ENCODE data around the gene TLX3. TPM values are rescaled to one million over a fixed set of nuclear protein-coding genes. Genes with fewer than 3 reads are reported as not detected.
"Not testable (repeated sequence)": the region's sequence is repeated elsewhere in the genome, so short reads cannot be mapped to it uniquely, and the experiment has no call there.

The TLX3 gene
- total RNA-seq, 1 donor from 2014 or later = 161 TPM

DNA sequence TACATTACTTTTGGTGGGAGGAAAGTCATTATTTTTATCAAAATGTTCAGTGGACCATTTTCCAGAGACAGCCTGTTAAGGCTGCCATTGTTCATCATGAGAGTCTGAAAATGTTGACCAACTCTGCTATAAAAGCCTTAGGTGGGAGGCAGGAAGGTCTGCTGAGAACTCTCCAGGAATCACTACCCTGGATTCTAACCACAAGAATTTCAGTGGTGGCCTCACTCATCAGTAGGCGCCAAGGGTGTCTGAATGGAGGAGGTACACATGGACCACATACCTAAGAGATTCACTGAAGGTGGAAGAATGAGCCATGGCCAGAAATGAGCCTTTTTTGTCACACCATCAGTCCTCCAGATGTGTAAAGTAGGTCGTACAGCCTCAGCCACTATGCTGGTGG is 21.0 kb upstream of the TLX3 start:
- H3K4me1 Mint-ChIP-seq (ENCODE audit: low read depth, unreplicated experiment) = peaks cover 2% of the 10 kb centered on the region
- DNase-seq = no peak
- TF ChIP-seq, protein P1, sequence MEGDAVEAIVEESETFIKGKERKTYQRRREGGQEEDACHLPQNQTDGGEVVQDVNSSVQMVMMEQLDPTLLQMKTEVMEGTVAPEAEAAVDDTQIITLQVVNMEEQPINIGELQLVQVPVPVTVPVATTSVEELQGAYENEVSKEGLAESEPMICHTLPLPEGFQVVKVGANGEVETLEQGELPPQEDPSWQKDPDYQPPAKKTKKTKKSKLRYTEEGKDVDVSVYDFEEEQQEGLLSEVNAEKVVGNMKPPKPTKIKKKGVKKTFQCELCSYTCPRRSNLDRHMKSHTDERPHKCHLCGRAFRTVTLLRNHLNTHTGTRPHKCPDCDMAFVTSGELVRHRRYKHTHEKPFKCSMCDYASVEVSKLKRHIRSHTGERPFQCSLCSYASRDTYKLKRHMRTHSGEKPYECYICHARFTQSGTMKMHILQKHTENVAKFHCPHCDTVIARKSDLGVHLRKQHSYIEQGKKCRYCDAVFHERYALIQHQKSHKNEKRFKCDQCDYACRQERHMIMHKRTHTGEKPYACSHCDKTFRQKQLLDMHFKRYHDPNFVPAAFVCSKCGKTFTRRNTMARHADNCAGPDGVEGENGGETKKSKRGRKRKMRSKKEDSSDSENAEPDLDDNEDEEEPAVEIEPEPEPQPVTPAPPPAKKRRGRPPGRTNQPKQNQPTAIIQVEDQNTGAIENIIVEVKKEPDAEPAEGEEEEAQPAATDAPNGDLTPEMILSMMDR (IDR thresholded peaks at IDR 0.05; ENCODE audit: partially characterized antibody, unreplicated experiment) = no peak
- H3K4me3 Mint-ChIP-seq (ENCODE audit: unreplicated experiment) = no peak overlapping the region
- no peaks in the 10 kb centered on the region for H3K36me3 Mint-ChIP-seq (ENCODE audit: unreplicated experiment)
- H3K9me3 Mint-ChIP-seq (ENCODE audit: unreplicated experiment) = no peaks in the 10 kb centered on the region
- H3K27me3 Mint-ChIP-seq (ENCODE audit: unreplicated experiment) = peaks cover 1% of the 10 kb centered on the region
- H3K27ac Mint-ChIP-seq (ENCODE audit: unreplicated experiment) = no peak overlapping the region

GRCh38 chr5:171291371-171291770 is 17.7 kb upstream of the TLX3 start:
- TF ChIP-seq, protein P1 (IDR thresholded peaks at IDR 0.05; ENCODE audit: partially characterized antibody, unreplicated experiment) = no peak
- no peak overlapping the region for H3K4me3 Mint-ChIP-seq (ENCODE audit: unreplicated experiment)
- H3K27ac Mint-ChIP-seq (ENCODE audit: unreplicated experiment) = no peak overlapping the region
- H3K9me3 Mint-ChIP-seq (ENCODE audit: unreplicated experiment) = no peaks in the 10 kb centered on the region
- H3K4me1 Mint-ChIP-seq (ENCODE audit: low read depth, unreplicated experiment) = peaks cover 11% of the 10 kb centered on the region
- peaks cover 3% of the 10 kb centered on the region for H3K27me3 Mint-ChIP-seq (ENCODE audit: unreplicated experiment)
- H3K36me3 Mint-ChIP-seq (ENCODE audit: unreplicated experiment) = peaks cover 4% of the 10 kb centered on the region
- DNase-seq = no peak

- Mint-ChIP-seq H3K4me1 (ENCODE audit: low read depth, unreplicated experiment) (peaks cover 11% of the 10 kb centered on the region), H3K4me3 (ENCODE audit: unreplicated experiment) (no peak overlapping the region), H3K27me3 (ENCODE audit: unreplicated experiment) (peaks cover 3% of the 10 kb centered on the region), H3K9me3 (ENCODE audit: unreplicated experiment) (no peaks in the 10 kb centered on the region), H3K27ac (ENCODE audit: unreplicated experiment) (no peak overlapping the region), H3K36me3 (ENCODE audit: unreplicated experiment) (peaks cover 4% of the 10 kb centered on the region)
- TF ChIP-seq, protein P1 (IDR thresholded peaks at IDR 0.05; ENCODE audit: partially characterized antibody, unreplicated experiment) = no peak
- DNase-seq = no peak
Measured at GRCh38 chr5:171295299-171295698, 13.7 kb upstream of the TLX3 start.

- TF ChIP-seq, protein P1 (IDR thresholded peaks at IDR 0.05; ENCODE audit: partially characterized antibody, unreplicated experiment) = no peak
- H3K4me3 Mint-ChIP-seq (ENCODE audit: unreplicated experiment) = no peak overlapping the region
- peaks cover 2% of the 10 kb centered on the region for H3K9me3 Mint-ChIP-seq (ENCODE audit: unreplicated experiment)
- H3K36me3 Mint-ChIP-seq (ENCODE audit: unreplicated experiment) = peaks cover 4% of the 10 kb centered on the region
- no peak for DNase-seq
- no peak overlapping the region for H3K27ac Mint-ChIP-seq (ENCODE audit: unreplicated experiment)
- H3K27me3 Mint-ChIP-seq (ENCODE audit: unreplicated experiment) = peaks cover 3% of the 10 kb centered on the region
- peaks cover 14% of the 10 kb centered on the region for H3K4me1 Mint-ChIP-seq (ENCODE audit: low read depth, unreplicated experiment)
Measured at GRCh38 chr5:171295801-171296200, 13.2 kb upstream of the TLX3 start.

GRCh38 chr5:171297941-171298340 is 11.1 kb upstream of the TLX3 start:
- not testable (repeated sequence) for H3K36me3 Mint-ChIP-seq (ENCODE audit: unreplicated experiment); H3K9me3 Mint-ChIP-seq (ENCODE audit: unreplicated experiment); DNase-seq; H3K27ac Mint-ChIP-seq (ENCODE audit: unreplicated experiment); H3K27me3 Mint-ChIP-seq (ENCODE audit: unreplicated experiment); H3K4me3 Mint-ChIP-seq (ENCODE audit: unreplicated experiment)
- peaks cover 18% of the 10 kb centered on the region for H3K4me1 Mint-ChIP-seq (ENCODE audit: low read depth, unreplicated experiment)

DNA sequence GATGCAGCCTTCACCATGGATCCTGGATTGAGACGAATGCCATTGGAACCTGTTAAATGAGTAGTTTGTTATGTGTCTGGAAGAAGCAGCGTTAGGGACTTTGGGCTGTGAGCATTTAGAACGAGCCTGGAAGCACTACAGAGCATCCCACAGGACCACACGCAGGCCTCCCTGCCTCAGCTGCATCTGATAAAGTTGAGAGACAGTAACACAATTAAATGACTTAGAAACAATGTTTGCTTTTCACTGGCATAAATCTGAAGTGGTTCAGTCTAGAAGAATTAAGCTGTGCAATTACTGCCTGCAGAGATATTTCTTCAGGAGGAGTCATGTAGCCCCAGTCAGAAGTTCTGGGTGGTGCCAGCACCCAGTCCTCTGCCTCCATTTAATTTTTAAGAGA is 9.8 kb upstream of the TLX3 start:
- TF ChIP-seq, protein P1 (IDR thresholded peaks at IDR 0.05; ENCODE audit: partially characterized antibody, unreplicated experiment) = no peak
- H3K36me3 Mint-ChIP-seq (ENCODE audit: unreplicated experiment) = peaks cover 4% of the 10 kb centered on the region
- peaks cover 3% of the 10 kb centered on the region for H3K9me3 Mint-ChIP-seq (ENCODE audit: unreplicated experiment)
- peaks cover 24% of the 10 kb centered on the region for H3K4me1 Mint-ChIP-seq (ENCODE audit: low read depth, unreplicated experiment)
- H3K27me3 Mint-ChIP-seq (ENCODE audit: unreplicated experiment) = peaks cover 6% of the 10 kb centered on the region
- no peak overlapping the region for H3K27ac Mint-ChIP-seq (ENCODE audit: unreplicated experiment)
- no peak for DNase-seq
- no peak overlapping the region for H3K4me3 Mint-ChIP-seq (ENCODE audit: unreplicated experiment)

All from glutamatergic neuron (in vitro differentiated cells).